ENCODE data around the gene POMT1.
"Not testable (repeated sequence)": the region's sequence is repeated elsewhere in the genome, so short reads cannot be mapped to it uniquely, and the experiment has no call there.

Gene POMT1

GRCh38 chr9:131549186-131549585 lies 46.5 kb downstream of the POMT1 start:
- DNase-seq (ENCODE audit: extremely low read depth in 1 of 2, low read depth in 1 of 2), result not testable (repeated sequence)

GRCh38 chr9:131550465-131550864 lies 47.7 kb downstream of the POMT1 start:
- not testable (repeated sequence) for DNase-seq (ENCODE audit: extremely low read depth in 1 of 2, low read depth in 1 of 2)

GRCh38 chr9:131552030-131552429 lies 49.3 kb downstream of the POMT1 start:
- no peak for DNase-seq (ENCODE audit: extremely low read depth in 1 of 2, low read depth in 1 of 2)

- no peak for DNase-seq (ENCODE audit: extremely low read depth in 1 of 2, low read depth in 1 of 2)
Observed at GRCh38 chr9:131554087-131554842, 51.5 kb downstream of the POMT1 start.

- no peak for DNase-seq (ENCODE audit: extremely low read depth in 1 of 2, low read depth in 1 of 2)
Observed at GRCh38 chr9:131554843-131555351, 52.2 kb downstream of the POMT1 start.

GRCh38 chr9:131555841-131556673 lies 53.3 kb downstream of the POMT1 start:
- no peak for DNase-seq (ENCODE audit: extremely low read depth in 1 of 2, low read depth in 1 of 2)

- no peak for DNase-seq (ENCODE audit: extremely low read depth in 1 of 2, low read depth in 1 of 2)
Observed at GRCh38 chr9:131557855-131558548, 55.3 kb downstream of the POMT1 start.

GRCh38 chr9:131559421-131560000 lies 56.8 kb downstream of the POMT1 start:
- no peak for DNase-seq (ENCODE audit: extremely low read depth in 1 of 2, low read depth in 1 of 2)

- DNase-seq (ENCODE audit: extremely low read depth in 1 of 2, low read depth in 1 of 2), result no peak
Observed at GRCh38 chr9:131562032-131562959, 59.6 kb downstream of the POMT1 start.

GRCh38 chr9:131565369-131565768 lies 62.7 kb downstream of the POMT1 start:
- no peak for DNase-seq (ENCODE audit: extremely low read depth in 1 of 2, low read depth in 1 of 2)

GRCh38 chr9:131566158-131566557 lies 63.4 kb downstream of the POMT1 start:
- DNase-seq (ENCODE audit: extremely low read depth in 1 of 2, low read depth in 1 of 2), result no peak

- no peak for DNase-seq (ENCODE audit: extremely low read depth in 1 of 2, low read depth in 1 of 2)
Observed at GRCh38 chr9:131567910-131568309, 65.2 kb downstream of the POMT1 start.
